Stimulated activated CD4-positive, alpha-beta T cell treated with anti-CD3 and anti-CD28 coated beads, TNF-alpha, amount 100 ng/mL, for 4 hours (primary cell): Measurements from ENCODE around the gene AP4M1.
"Not testable (repeated sequence)": the region's sequence is repeated elsewhere in the genome, so short reads cannot be mapped to it uniquely, and the experiment has no call there.

Experiments
- DNase-seq, 3 experiments: peaks; one replicate each; pipeline ENCODE4 v3.0.0-alpha.2; 2020; ENCODE audit warnings: low read depth in 3 of 3

The AP4M1 gene

DNA sequence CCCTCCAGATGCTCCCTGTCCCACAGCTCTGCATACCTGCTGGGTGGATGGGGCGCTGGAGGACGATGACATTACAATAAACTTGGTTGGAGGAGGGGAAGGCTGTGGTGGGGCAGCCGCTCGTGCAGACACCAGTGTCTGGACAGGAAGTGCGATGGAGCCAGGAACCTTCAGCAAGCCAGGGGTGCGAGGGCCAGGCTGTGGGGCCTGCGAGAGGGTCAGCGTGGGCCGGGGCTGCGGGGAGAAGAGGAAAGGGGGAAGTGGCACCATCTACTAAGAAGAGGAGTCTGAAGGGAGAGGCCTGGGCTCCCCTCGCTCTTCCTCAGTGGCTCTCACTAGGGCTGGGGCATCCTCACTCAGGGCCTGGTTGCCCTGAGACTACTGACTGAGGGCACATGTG, 6.4 kb downstream of the AP4M1 start:
- no peak for DNase-seq

GRCh38 chr7:100109521-100110163, 8.2 kb downstream of the AP4M1 start:
- DNase-seq: no peak

DNA sequence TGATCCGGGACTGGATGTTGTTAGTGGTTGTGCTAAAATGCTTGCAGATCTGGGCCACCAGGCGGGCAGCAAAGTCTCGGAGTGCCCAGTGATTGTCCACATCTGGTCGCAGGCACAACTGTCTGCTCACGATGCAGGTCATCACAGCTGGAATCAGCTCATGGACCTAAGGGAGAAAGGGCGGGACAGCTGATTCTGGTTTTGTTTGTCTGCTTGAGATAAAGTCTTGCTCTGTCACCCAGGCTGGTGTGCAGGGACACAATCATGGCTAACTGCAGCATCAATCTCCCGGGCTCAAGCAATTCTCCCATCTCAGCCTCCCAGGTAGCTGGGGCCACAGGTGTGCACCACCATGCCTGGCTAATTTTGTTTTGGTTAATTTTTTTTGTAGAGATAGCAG, 9.7 kb downstream of the AP4M1 start:
- no peak for DNase-seq

DNA sequence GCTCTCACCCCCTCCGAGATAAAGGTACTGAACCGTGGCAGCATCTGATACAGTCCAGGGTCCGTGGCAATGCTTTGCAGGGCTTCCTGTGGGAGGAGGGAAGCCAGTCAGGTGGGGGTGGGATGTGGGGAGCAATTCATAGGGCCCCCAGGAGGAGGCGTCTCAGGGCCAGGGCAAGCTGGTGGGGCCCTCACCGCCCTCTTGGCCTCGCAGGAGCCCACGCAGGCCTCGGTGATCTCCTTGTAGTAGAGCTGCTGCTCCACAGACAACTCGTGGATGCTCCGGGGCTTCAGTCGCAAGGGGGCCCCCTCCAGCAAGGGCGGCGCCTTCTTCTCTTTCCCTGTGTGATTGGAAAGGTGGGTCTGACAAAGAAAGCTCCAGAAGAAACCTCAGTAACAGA, 10.5 kb downstream of the AP4M1 start:
- DNase-seq: no peak

GRCh38 chr7:100115026-100115425, 13.6 kb downstream of the AP4M1 start:
- DNase-seq: no peak

DNA sequence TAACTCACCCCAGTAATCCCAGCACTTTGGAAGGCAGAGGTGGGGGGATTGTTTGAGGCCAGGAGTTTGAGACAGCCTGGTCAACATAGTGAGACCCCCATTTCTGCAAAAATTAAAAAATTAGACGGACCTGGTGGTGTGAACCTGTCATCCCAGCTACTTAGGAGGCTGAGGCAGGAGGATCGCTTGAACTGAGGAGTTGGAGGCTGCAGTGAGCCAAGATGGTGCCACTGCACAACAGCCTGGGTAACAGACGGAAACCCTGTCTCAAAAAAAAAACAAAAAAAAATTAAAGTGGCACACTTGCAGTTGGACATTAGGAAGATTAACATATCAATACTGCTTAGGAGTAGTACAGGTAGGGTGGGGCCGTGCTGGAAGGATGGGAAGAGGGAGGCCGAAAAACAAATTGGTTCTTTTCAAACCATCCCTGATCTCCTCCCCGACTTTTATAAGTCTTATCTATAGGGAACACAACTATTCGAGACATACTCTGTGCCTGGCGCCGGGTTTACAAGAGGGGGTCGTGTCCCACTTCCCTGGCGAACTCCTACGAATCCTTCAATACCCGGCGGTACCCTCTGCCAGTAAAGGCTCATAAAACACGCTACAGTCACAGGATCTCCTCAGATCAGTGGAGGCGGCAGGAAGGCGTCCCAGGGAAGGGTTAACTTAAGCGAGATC, 17.1 kb downstream of the AP4M1 start:
- DNase-seq: no peak

- peak; percentile 87 to 92 (median 90) for DNase-seq
These were observed 17.9 kb downstream of the AP4M1 start, which contains the start of the genes CNPY4 and TAF6 for GRCh38 chr7:100119072-100119969. TSS of gene CNPY4 (plus strand) at chr7:100119634. CDS start at chr7:100119745, 111 bp downstream. TSS of gene TAF6 (minus strand) at chr7:100119358. CDS start at chr7:100114209, 5,149 bp downstream.

GRCh38 chr7:100119970-100120732, 18.7 kb downstream of the AP4M1 start:
- DNase-seq: peak; percentile 31 to 46 (median 41)

GRCh38 chr7:100120733-100121036, 19.2 kb downstream of the AP4M1 start:
- no peak for DNase-seq

DNA sequence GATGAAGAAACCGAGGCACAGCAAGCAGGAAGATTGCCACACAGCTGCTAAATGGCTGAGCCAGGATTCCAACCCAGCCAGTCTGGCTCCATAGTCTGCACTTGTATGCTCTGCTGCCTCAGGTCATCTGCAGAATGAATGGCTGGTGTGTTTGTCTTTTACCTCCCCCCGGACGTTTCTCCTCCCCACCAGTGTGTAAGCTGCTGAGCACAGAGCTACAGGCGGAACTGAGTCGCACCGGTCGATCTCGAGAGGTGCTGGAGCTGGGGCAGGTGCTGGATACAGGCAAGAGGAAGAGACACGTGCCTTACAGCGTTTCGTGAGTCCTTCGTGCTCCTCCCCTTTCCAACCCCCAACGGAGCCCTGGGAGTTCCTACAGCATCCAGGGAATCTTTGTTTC, 20.6 kb downstream of the AP4M1 start:
- no peak for DNase-seq

DNA sequence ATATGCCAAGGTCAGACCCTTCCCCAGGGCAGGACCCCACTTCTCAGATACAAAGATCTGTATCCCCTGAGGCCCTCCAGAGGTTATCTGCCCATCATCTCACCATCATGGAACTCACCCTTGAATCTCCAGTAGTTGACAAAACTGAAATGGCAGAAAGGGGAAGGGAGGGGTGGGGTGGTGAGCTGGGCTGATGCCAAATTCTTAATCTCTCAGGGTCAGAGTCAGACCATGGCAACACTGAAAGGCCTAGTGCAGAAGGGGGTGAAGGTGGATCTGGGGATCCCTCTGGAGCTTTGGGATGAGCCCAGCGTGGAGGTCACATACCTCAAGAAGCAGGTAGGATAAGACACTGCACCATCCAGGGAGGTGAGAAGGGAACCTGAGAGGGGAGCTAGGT, 21.1 kb downstream of the AP4M1 start:
- no peak for DNase-seq

GRCh38 chr7:100124301-100125230, 23.1 kb downstream of the AP4M1 start:
- no peak for DNase-seq

DNA sequence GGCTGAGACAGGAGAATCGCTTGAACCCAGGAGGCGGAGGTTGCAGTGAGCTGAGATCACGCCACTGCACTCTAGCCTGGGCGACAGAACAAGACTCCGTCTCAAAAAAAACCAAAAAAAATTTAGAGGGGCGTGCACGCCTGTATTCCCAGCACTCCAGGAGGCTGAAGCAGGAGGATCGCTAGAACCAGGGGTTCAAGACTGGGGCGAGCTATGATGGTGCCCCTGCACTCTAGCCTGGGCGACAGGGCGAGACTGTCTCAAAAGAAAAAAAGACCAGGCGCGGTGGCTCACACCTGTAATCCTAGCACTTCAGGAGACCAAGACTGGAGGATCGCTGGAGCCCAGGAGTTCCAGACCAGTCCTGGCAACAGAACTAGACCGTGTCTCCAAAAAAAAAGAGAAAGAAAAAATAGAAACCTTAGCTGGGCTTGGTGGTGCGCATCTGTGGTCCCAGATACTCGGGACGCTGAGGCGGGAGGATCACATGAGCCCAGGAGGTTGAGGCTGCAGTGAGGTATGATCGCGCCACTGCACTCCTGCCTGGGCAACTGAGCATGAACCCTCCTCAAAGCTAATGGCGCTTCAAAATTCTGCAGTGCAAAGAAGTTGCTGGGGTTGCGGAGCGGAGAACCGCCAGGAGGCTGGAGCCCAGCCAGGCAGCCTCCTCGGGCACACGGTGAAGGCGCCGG, 24.9 kb downstream of the AP4M1 start:
- no peak for DNase-seq

- peak; percentile 82 to 83 (median 82) for DNase-seq
These were observed 25.8 kb downstream of the AP4M1 start, which contains the start of gene MBLAC1 for GRCh38 chr7:100126931-100127865. TSS of gene MBLAC1 (plus strand) at chr7:100126967. CDS start at chr7:100127396, 429 bp downstream.

DNA sequence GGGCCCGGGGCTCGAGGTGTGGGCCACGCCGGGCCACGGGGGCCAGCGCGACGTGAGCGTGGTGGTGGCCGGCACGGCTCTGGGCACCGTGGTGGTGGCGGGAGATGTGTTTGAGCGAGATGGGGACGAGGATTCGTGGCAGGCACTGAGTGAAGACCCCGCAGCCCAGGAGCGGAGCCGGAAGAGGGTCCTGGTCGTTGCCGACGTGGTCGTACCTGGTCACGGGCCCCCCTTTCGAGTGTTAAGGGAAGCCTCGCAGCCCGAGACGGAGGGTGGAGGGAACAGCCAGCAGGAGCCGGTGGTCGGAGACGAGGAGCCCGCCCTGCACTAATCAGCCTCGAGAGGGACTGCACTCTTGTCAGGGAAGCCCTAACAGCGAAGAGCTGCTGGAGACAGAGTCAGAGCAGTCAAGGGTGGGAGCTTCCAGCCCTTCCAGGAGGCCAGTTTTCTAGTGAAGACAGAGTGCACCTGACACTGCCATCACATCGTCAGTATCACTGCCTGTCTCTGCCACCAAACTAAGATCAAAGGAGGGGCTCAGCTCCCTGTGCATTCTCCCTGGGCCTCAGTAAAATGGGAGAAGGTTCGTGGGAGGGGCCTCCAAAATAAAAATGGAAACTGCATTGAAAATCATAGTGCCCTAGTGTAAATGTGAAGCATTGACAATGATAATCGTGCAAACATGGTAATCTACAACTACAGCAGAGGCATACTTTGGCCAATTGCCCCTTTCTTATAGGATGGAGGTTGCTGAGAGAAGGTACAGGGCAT, 26.6 kb downstream of the AP4M1 start:
- no peak for DNase-seq

GRCh38 chr7:100128637-100128963, 27.2 kb downstream of the AP4M1 start:
- DNase-seq: no peak

DNA sequence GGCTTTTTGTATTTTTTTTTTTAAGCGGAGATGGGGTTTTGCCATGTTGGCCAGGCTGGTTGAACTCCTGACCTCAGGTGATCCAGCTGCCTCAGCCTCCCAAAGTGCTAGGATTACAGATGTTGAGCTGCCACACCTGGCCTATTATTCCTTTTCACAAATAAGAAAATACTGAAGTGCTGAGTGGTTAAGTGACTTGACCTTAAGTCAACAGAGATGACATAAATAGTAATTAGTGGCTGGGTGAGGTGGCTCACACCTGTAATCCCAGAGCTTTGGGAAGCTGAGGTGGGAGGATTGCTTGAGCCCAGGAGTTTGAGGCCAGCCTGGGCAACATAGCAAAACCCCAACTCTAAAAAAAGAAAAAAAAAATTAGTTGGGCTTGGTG, 28.8 kb downstream of the AP4M1 start:
- not testable (repeated sequence) for DNase-seq
